ENCODE measurements around the gene CEACAM20. TPM values are rescaled to one million over a fixed set of nuclear protein-coding genes. Genes with fewer than 3 reads are reported as not detected.
"Not testable (repeated sequence)": the region's sequence is repeated elsewhere in the genome, so short reads cannot be mapped to it uniquely, and the experiment has no call there.

The CEACAM20 gene
- total and polyA plus RNA-seq, 10 of the 15 experiments (the other 5 are each of a cell fraction or from before 2014, with no cell fraction given) = not detected

DNA sequence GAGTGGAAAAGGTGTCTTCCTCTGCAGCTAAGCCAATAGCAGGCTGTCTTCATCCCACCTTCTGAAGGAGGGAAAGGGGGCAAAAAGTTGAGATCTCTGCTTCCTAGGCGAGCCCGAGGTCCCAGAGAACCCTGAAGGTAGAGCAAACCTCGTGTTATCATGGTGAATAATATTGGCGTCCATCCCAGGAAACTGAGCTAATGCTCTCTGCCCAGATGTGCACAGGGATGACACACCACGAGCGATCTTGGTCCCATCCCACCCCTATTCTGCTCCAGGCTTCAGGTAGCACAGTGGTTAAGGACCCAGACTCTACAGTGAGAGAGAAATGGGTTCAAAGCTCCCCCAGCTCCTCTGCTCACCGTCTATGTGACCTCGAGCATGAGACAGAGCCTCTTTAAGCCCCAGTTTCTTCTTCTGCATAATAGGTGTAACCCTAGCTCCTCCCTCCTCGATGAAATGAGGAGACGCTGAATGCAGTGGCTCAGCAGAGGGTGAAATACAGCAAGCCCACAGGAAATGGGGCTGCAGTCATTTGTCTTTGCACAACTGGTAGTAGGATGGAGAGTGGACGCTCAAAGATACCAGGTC, 9.9 kb upstream of the CEACAM20 start:
- 24% methylated on average over 11 of the region's 11 CpGs for WGBS (ENCODE audit: insufficient coverage, insufficient replicate concordance, low lambda C conversion rate, missing lambda C conversion rate)
- TF ChIP-seq MYC (IDR thresholded peaks at IDR 0.05; ENCODE audit: insufficient read depth, insufficient read length, insufficient replicate concordance, low read length, severe bottlenecking) = no peak
- no peak for TF ChIP-seq PAX8 (IDR thresholded peaks at IDR 0.05)
- TF ChIP-seq TBL1XR1 (IDR thresholded peaks at IDR 0.05; ENCODE audit: low read depth, low read length) = no peak
- TF ChIP-seq ZZZ3 (IDR thresholded peaks at IDR 0.05; ENCODE audit: control insufficient read depth, insufficient read length, low read depth) = no peak
- TF ChIP-seq CHD4 (IDR thresholded peaks at IDR 0.05) = no peak
- no peak for TF ChIP-seq EGR1 (IDR thresholded peaks at IDR 0.05; ENCODE audit: borderline replicate concordance in 1 of 2, low read depth in 2 of 2, low read length in 2 of 2)
- intact Hi-C loops (cut with micrococcal nuclease; ENCODE audit: unreplicated experiment) = no loop called here
- no peaks in the 10 kb centered on the region for H3K79me2 ChIP-seq (ENCODE audit: control insufficient read depth, insufficient read depth, low read length)
- H2AFZ ChIP-seq (ENCODE audit: control insufficient read depth, low read depth, low read length) = no peak overlapping the region
- H3K4me1 ChIP-seq (ENCODE audit: control insufficient read depth, insufficient read depth, low read length) = no peaks in the 10 kb centered on the region
- H3K4me3 ChIP-seq = no peak overlapping the region
- H3K27me3 ChIP-seq (replicated peaks in 1 of 2; ENCODE audit: control insufficient read depth in 2 of 2, insufficient read depth in 2 of 2, low read length in 1 of 2) = no peaks in the 10 kb centered on the region
- in situ Hi-C loops (cut with MboI) = no loop called here
- H3K9me3 ChIP-seq (replicated peaks; ENCODE audit: control insufficient read depth, insufficient read depth, low read length) = no peaks in the 10 kb centered on the region
- ATAC-seq = no peak
- no peak for FAIRE-seq
- no peak overlapping the region for H3K9ac ChIP-seq (ENCODE audit: control insufficient read depth, insufficient read depth, low read length)
- ChIA-PET RAD21 (ENCODE audit: unreplicated experiment) (no interaction called here), SMC1A (ENCODE audit: uncharacterized antibody, unreplicated experiment) (no interaction called here), POLR2A (no interaction called here), CTCF (interaction anchor here (1.5 kb wide), 1 partner anchor 32 kb away, joined by 5 read pairs; no protein-coding TSS in a partner anchor)
- no peak for DNase-seq (ENCODE audit: low read depth, low spot score)
- no peak overlapping the region for H3K27ac ChIP-seq (ENCODE audit: control insufficient read depth, insufficient read depth)
- no peaks in the 10 kb centered on the region for H4K20me1 ChIP-seq (ENCODE audit: control insufficient read depth, insufficient read depth)
- BruUV-seq (replicated peaks) = no TSS peak
- H3K4me2 ChIP-seq (ENCODE audit: control insufficient read depth, insufficient read depth) = no peak overlapping the region
- no peaks in the 10 kb centered on the region for H3K36me3 ChIP-seq (ENCODE audit: control insufficient read depth in 2 of 2, insufficient read depth in 2 of 2, low read length in 1 of 2)

GRCh38 chr19:44535361-44535760, 5.9 kb upstream of the CEACAM20 start:
- WGBS (ENCODE audit: insufficient coverage, insufficient replicate concordance, low lambda C conversion rate, missing lambda C conversion rate) = 0% methylated on average over 3 of the region's 3 CpGs

More at GRCh38 chr19:44535361-44535760, 5.9 kb upstream of the CEACAM20 start:
- SMC1A ChIA-PET (ENCODE audit: uncharacterized antibody, unreplicated experiment); POLR2A ChIA-PET; CTCF ChIA-PET; H3K79me2 ChIP-seq (ENCODE audit: control insufficient read depth, insufficient read depth, low read length); BruUV-seq (replicated peaks); H2AFZ ChIP-seq (ENCODE audit: control insufficient read depth, low read depth, low read length); H3K9ac ChIP-seq (ENCODE audit: control insufficient read depth, insufficient read depth, low read length); RAD21 ChIA-PET (ENCODE audit: unreplicated experiment); H3K27ac ChIP-seq (ENCODE audit: control insufficient read depth, insufficient read depth); FAIRE-seq; in situ Hi-C loops (cut with MboI); ATAC-seq; H4K20me1 ChIP-seq (ENCODE audit: control insufficient read depth, insufficient read depth); H3K27me3 ChIP-seq (replicated peaks in 1 of 2; ENCODE audit: control insufficient read depth in 2 of 2, insufficient read depth in 2 of 2, low read length in 1 of 2); H3K4me1 ChIP-seq (ENCODE audit: control insufficient read depth, insufficient read depth, low read length); H3K36me3 ChIP-seq (ENCODE audit: control insufficient read depth in 2 of 2, insufficient read depth in 2 of 2, low read length in 1 of 2); H3K4me3 ChIP-seq; H3K9me3 ChIP-seq (replicated peaks; ENCODE audit: control insufficient read depth, insufficient read depth, low read length); DNase-seq (ENCODE audit: low read depth, low spot score); intact Hi-C loops (cut with micrococcal nuclease; ENCODE audit: unreplicated experiment); H3K4me2 ChIP-seq (ENCODE audit: control insufficient read depth, insufficient read depth): not testable (repeated sequence)

Data from GM12878 (cell line).